HepG2 (cell line): Measurements from ENCODE around the gene SPATA25. TPM values are rescaled to one million over a fixed set of nuclear protein-coding genes. Genes with fewer than 3 reads are reported as not detected.

Source experiments
- AGO1 ChIP-seq: fragments of 200-400 bp; formaldehyde crosslinking; IDR thresholded peaks from 2 replicates; pipeline ENCODE4 v1.6.1; 2017; ENCODE audit warnings: mild to moderate bottlenecking, low read depth, low read length, moderate library complexity; ENCODE audit not compliant: poor library complexity, severe bottlenecking
- ATF7 ChIP-seq, 2 experiments: fragments of 450-650 bp in 1 of 2; sonication (generic) in 1 of 2; formaldehyde crosslinking in 1 of 2; IDR thresholded peaks; 2 replicates each; pipeline versions ENCODE4 v1.4.0 to v1.6.1; 2016 to 2020; ENCODE audit warnings: antibody characterized with exemption in 1 of 2, mild to moderate bottlenecking in 1 of 2, missing genetic modification reagents in 1 of 2
- BCL6 ChIP-seq: IDR thresholded peaks from 2 replicates; pipeline ENCODE4 v1.6.1; 2016; ENCODE audit warnings: missing genetic modification reagents, missing compliant biosample characterization
- GATA4 ChIP-seq: sonication (generic); IDR thresholded peaks from 2 replicates; pipeline ENCODE4 v1.6.1; 2016; ENCODE audit warnings: antibody characterized with exemption, low read depth, borderline replicate concordance
- HMG20A ChIP-seq: IDR thresholded peaks from 2 replicates; pipeline ENCODE4 v1.6.1; 2016; ENCODE audit warnings: borderline replicate concordance
- MYC ChIP-seq: sonication (generic); formaldehyde crosslinking; IDR thresholded peaks from 2 replicates; pipeline ENCODE4 v1.9.0; 2021; ENCODE audit warnings: missing genetic modification reagents, borderline replicate concordance
- NAIF1 ChIP-seq: sonication (generic); formaldehyde crosslinking; IDR thresholded peaks from 2 replicates; pipeline ENCODE4 v1.5.0; 2020; ENCODE audit warnings: mild to moderate bottlenecking, missing genetic modification reagents, borderline replicate concordance
- PAF1 ChIP-seq: IDR thresholded peaks from 2 replicates; pipeline ENCODE4 v1.6.1; 2016; ENCODE audit warnings: missing genetic modification reagents, missing compliant biosample characterization
- RBFOX2 ChIP-seq: fragments of 200-400 bp; formaldehyde crosslinking; IDR thresholded peaks from 2 replicates; pipeline ENCODE4 v1.6.1; 2017; ENCODE audit warnings: low read depth, mild to moderate bottlenecking, low read length
- TRIM24 ChIP-seq: sonication (generic); formaldehyde crosslinking; IDR thresholded peaks from 2 replicates; pipeline ENCODE4 v1.8.0; 2022; ENCODE audit warnings: mild to moderate bottlenecking, missing genetic modification reagents
- XBP1 ChIP-seq: sonication (generic); formaldehyde crosslinking; IDR thresholded peaks from 2 replicates; pipeline ENCODE4 v1.5.0; 2020; ENCODE audit warnings: missing genetic modification reagents
- ZFP36L1 ChIP-seq: sonication (generic); formaldehyde crosslinking; IDR thresholded peaks from 2 replicates; pipeline ENCODE4 v1.8.0; 2022; ENCODE audit warnings: mild to moderate bottlenecking, missing genetic modification reagents, moderate library complexity
- ZNF567 ChIP-seq: sonication (generic); formaldehyde crosslinking; IDR thresholded peaks from 2 replicates; pipeline ENCODE4 v1.8.1; 2023; ENCODE audit warnings: mild to moderate bottlenecking, missing genetic modification reagents, borderline replicate concordance
- ZNF703 ChIP-seq: sonication (generic); formaldehyde crosslinking; IDR thresholded peaks from 2 replicates; pipeline ENCODE4 v1.5.1; 2020; ENCODE audit warnings: missing genetic modification reagents, mild to moderate bottlenecking, moderate library complexity, borderline replicate concordance
- polyA plus RNA-seq, 8 experiments: library from polyadenylated mRNA; depleted of rRNA in 3 of 8; stranded (reverse) in 7 of 8; unstranded in 1 of 8; fragments of >200 nt; fragmentation: Illumina TruSeq in 4 of 8; extraction: Trizol in 4 of 8; gene quantifications; 2 replicates each; pipeline versions ENCODE4 v1.2.1 to v1.2.3, GENCODE V29; 2011 to 2016; ENCODE audit warnings: low read depth in 4 of 8, missing spikeins in 1 of 8, mixed read lengths in 1 of 8; ENCODE audit not compliant: insufficient read depth in 1 of 8
- total RNA-seq, 5 experiments: library from RNA; depleted of rRNA; stranded (reverse); fragments of >200 nt; fragmentation: Illumina TruSeq; extraction: Trizol; gene quantifications; 2 replicates each; pipeline ENCODE4 v1.2.3, GENCODE V29; 2016; ENCODE audit warnings: low read depth in 1 of 5
- TF ChIP-seq, protein P1 (sequence below): sonication (generic); formaldehyde crosslinking; IDR thresholded peaks from 2 replicates; pipeline ENCODE4 v1.5.1; 2020; ENCODE audit warnings: mild to moderate bottlenecking, missing genetic modification reagents, moderate library complexity
- TF ChIP-seq, protein P2 (sequence below): sonication (generic); formaldehyde crosslinking; IDR thresholded peaks from 2 replicates; pipeline ENCODE4 v1.5.0; 2020; ENCODE audit warnings: missing genetic modification reagents, mild to moderate bottlenecking, borderline replicate concordance
- TF ChIP-seq, protein P3 (sequence below): sonication (generic); formaldehyde crosslinking; IDR thresholded peaks from 2 replicates; pipeline ENCODE4 v1.4.0; 2020; ENCODE audit warnings: missing genetic modification reagents
- TF ChIP-seq, protein P4 (sequence below): sonication (generic); formaldehyde crosslinking; conservative IDR thresholded peaks from 2 replicates; pipeline ENCODE4 v1.4.0; 2020; ENCODE audit warnings: missing genetic modification reagents

The SPATA25 gene
- total and polyA plus RNA-seq, 2 of the 13 experiments (the other 11 are each of a cell fraction or from before 2014, with no cell fraction given) = 4.8 to 7.6 TPM

DNA sequence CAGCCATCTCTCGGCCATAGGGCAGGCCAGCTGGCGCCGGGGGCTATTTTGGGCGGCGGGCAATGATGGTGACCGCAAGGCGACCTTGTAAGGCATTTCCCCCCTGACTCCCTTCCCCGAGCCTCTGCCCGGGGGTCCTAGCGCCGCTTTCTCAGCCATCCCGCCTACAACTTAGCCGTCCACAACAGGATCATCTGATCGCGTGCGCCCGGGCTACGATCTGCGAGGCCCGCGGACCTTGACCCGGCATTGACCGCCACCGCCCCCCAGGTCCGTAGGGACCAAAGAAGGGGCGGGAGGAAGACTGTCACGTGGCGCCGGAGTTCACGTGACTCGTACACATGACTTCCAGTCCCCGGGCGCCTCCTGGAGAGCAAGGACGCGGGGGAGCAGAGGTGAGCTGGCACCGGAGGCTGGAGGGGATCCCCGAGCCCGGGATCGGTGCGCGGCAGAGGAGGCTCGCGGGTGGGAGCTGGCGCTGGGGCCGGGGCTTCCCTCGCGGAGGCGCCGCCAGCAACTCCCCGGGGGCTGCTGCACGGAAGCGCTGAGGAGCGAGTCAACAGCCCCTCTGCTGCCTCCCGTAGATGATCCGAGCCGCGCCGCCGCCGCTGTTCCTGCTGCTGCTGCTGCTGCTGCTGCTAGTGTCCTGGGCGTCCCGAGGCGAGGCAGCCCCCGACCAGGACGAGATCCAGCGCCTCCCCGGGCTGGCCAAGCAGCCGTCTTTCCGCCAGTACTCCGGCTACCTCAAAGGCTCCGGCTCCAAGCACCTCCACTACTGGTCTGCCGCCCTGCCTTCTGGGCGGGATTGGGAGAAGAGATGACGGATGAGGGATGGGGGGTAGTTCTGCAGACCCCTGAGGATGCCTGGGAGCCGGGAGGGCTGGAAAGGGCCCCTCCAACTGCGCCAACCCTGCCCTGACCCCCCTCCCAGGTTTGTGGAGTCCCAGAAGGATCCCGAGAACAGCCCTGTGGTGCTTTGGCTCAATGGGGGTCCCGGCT, 3.9 kb upstream of the SPATA25 start, which contains the start of the genes CTSA and NEURL2 (continued):
- TF ChIP-seq ZFP36L1 (CRISPR knock-in tag) (peak; percentile 99), TRIM24 (CRISPR knock-in tag) (peak; percentile 87), AGO1 (peak; percentile 78), ZNF703 (CRISPR knock-in tag) (peak; percentile 93), PAF1 (CRISPR knock-in tag) (no peak), ZNF567 (peak; percentile 94; the same call in 1 of the 2 replicates), HMG20A (peak; percentile 69; the same call in 1 of the 2 replicates), BCL6 (CRISPR knock-in tag) (peak; percentile 97), NAIF1 (peak; percentile 96), RBFOX2 (peak; percentile 98), XBP1 (peak; percentile 91), GATA4 (peak; percentile 89), MYC (CRISPR knock-in tag) (peak; percentile 99), ATF7 (IDR thresholded peaks at IDR 0.05) (no peak), ATF7 (CRISPR knock-in tag; IDR thresholded peaks at IDR 0.05) (peak; percentile 88)
- TF ChIP-seq, protein P1, sequence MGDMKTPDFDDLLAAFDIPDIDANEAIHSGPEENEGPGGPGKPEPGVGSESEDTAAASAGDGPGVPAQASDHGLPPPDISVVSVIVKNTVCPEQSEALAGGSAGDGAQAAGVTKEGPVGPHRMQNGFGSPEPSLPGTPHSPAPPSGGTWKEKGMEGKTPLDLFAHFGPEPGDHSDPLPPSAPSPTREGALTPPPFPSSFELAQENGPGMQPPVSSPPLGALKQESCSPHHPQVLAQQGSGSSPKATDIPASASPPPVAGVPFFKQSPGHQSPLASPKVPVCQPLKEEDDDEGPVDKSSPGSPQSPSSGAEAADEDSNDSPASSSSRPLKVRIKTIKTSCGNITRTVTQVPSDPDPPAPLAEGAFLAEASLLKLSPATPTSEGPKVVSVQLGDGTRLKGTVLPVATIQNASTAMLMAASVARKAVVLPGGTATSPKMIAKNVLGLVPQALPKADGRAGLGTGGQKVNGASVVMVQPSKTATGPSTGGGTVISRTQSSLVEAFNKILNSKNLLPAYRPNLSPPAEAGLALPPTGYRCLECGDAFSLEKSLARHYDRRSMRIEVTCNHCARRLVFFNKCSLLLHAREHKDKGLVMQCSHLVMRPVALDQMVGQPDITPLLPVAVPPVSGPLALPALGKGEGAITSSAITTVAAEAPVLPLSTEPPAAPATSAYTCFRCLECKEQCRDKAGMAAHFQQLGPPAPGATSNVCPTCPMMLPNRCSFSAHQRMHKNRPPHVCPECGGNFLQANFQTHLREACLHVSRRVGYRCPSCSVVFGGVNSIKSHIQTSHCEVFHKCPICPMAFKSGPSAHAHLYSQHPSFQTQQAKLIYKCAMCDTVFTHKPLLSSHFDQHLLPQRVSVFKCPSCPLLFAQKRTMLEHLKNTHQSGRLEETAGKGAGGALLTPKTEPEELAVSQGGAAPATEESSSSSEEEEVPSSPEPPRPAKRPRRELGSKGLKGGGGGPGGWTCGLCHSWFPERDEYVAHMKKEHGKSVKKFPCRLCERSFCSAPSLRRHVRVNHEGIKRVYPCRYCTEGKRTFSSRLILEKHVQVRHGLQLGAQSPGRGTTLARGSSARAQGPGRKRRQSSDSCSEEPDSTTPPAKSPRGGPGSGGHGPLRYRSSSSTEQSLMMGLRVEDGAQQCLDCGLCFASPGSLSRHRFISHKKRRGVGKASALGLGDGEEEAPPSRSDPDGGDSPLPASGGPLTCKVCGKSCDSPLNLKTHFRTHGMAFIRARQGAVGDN (CRISPR knock-in tag) = peak; percentile 95
- TF ChIP-seq, protein P2, sequence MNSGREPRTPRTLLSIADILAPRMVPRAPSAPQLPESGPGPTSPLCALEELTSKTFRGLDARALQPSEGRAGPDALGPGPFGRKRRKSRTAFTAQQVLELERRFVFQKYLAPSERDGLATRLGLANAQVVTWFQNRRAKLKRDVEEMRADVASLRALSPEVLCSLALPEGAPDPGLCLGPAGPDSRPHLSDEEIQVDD (CRISPR knock-in tag) = peak; percentile 95
- TF ChIP-seq, protein P3, sequence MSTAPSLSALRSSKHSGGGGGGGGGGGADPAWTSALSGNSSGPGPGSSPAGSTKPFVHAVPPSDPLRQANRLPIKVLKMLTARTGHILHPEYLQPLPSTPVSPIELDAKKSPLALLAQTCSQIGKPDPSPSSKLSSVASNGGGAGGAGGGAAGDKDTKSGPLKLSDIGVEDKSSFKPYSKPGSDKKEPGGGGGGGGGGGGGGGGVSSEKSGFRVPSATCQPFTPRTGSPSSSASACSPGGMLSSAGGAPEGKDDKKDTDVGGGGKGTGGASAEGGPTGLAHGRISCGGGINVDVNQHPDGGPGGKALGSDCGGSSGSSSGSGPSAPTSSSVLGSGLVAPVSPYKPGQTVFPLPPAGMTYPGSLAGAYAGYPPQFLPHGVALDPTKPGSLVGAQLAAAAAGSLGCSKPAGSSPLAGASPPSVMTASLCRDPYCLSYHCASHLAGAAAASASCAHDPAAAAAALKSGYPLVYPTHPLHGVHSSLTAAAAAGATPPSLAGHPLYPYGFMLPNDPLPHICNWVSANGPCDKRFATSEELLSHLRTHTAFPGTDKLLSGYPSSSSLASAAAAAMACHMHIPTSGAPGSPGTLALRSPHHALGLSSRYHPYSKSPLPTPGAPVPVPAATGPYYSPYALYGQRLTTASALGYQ (CRISPR knock-in tag) = peak; percentile 98
- TF ChIP-seq, protein P4, sequence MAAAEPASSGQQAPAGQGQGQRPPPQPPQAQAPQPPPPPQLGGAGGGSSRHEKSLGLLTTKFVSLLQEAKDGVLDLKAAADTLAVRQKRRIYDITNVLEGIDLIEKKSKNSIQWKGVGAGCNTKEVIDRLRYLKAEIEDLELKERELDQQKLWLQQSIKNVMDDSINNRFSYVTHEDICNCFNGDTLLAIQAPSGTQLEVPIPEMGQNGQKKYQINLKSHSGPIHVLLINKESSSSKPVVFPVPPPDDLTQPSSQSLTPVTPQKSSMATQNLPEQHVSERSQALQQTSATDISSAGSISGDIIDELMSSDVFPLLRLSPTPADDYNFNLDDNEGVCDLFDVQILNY (CRISPR knock-in tag) = peak; percentile 88
